HG03558 (cell line): ENCODE results near the gene CACNA1B.
"Not testable (repeated sequence)": the region's sequence is repeated elsewhere in the genome, so short reads cannot be mapped to it uniquely, and the experiment has no call there.

Experiments
- ATAC-seq: cut with Tn5 transposase; IDR thresholded peaks from one replicate; pipeline ENCODE4 v1.9.1; 2021; ENCODE audit warnings: moderate number of reproducible peaks; ENCODE audit not compliant: unreplicated experiment; ENCODE audit errors: extremely low read depth

CACNA1B gene

GRCh38 chr9:138077898-138078540, 200.4 kb downstream of the CACNA1B start:
- ATAC-seq = no peak

- ATAC-seq = no peak
These were observed 201.3 kb downstream of the CACNA1B start for GRCh38 chr9:138078846-138079245.

GRCh38 chr9:138080979-138081378, 203.4 kb downstream of the CACNA1B start:
- ATAC-seq = no peak

GRCh38 chr9:138082918-138083636, 205.5 kb downstream of the CACNA1B start:
- no peak for ATAC-seq

- ATAC-seq = no peak
These were observed 206.3 kb downstream of the CACNA1B start for GRCh38 chr9:138083873-138084272.

GRCh38 chr9:138085568-138085967, 208.0 kb downstream of the CACNA1B start:
- no peak for ATAC-seq

- not testable (repeated sequence) for ATAC-seq
These were observed 214.5 kb downstream of the CACNA1B start for GRCh38 chr9:138092057-138092456.

- no peak for ATAC-seq
These were observed 216.4 kb downstream of the CACNA1B start for GRCh38 chr9:138094028-138094427.

- no peak for ATAC-seq
These were observed 218.4 kb downstream of the CACNA1B start for GRCh38 chr9:138095813-138096518.

GRCh38 chr9:138096519-138096845, 218.9 kb downstream of the CACNA1B start:
- ATAC-seq = no peak

- no peak for ATAC-seq
These were observed 220.0 kb downstream of the CACNA1B start for GRCh38 chr9:138097501-138097991.

GRCh38 chr9:138098116-138098907, 220.7 kb downstream of the CACNA1B start:
- no peak for ATAC-seq

GRCh38 chr9:138098908-138099791, 221.6 kb downstream of the CACNA1B start:
- no peak for ATAC-seq

GRCh38 chr9:138099803-138100598, 222.4 kb downstream of the CACNA1B start:
- no peak for ATAC-seq

GRCh38 chr9:138100711-138101350, 223.2 kb downstream of the CACNA1B start:
- ATAC-seq = no peak

- ATAC-seq = no peak
These were observed 224.1 kb downstream of the CACNA1B start for GRCh38 chr9:138101444-138102234.

GRCh38 chr9:138102246-138103051, 224.9 kb downstream of the CACNA1B start:
- no peak for ATAC-seq
